CD4-positive, CD25-positive, alpha-beta regulatory T cell (primary cell): Measurements from ENCODE around the gene HIGD1B. TPM values are rescaled to one million over a fixed set of nuclear protein-coding genes. Genes with fewer than 3 reads are reported as not detected.

ENCODE experiments used
- ATAC-seq, 2 donors: fragments of 150-1000 bp; cut with Tn5 transposase; one replicate each; pipeline ENCODE4 v1.10.0; 2021; ENCODE audit warnings: low read depth in 2 of 2, moderate number of reproducible peaks in 2 of 2, moderate library complexity in 1 of 2
- DNase-seq, 3 donors: peaks; one replicate each; pipeline versions ENCODE4 v3.0.0 to v3.0.0-alpha.2; 2012 to 2022; ENCODE audit warnings: mixed read lengths in 1 of 3
- H3K27ac ChIP-seq: one replicate; pipeline ENCODE4 v1.7.0; 2013; ENCODE audit warnings: mild to moderate bottlenecking, low read length; ENCODE audit not compliant: insufficient read depth, poor library complexity, severe bottlenecking
- H3K27me3 ChIP-seq: one replicate; pipeline ENCODE4 v1.7.0; 2013; ENCODE audit warnings: low read length; ENCODE audit not compliant: control insufficient read depth, insufficient read depth
- H3K36me3 ChIP-seq: one replicate; pipeline ENCODE4 v1.7.0; 2013; ENCODE audit warnings: mild to moderate bottlenecking, low read length, moderate library complexity; ENCODE audit not compliant: control insufficient read depth, insufficient read depth
- H3K4me1 ChIP-seq: 2 replicates; pipeline ENCODE4 v1.7.0; 2013; ENCODE audit warnings: mild to moderate bottlenecking, low read length; ENCODE audit not compliant: insufficient read depth, control insufficient read depth, poor library complexity, severe bottlenecking
- H3K4me3 ChIP-seq: one replicate; pipeline ENCODE4 v1.7.0; 2013; ENCODE audit warnings: low read depth, mild to moderate bottlenecking, low read length, moderate library complexity
- H3K9me3 ChIP-seq, 2 experiments: 1 replicate in 1 of 2; 2 replicates in 1 of 2; pipeline ENCODE4 v1.7.0; 2013; ENCODE audit warnings: low read length in 2 of 2, mild to moderate bottlenecking in 1 of 2, moderate library complexity in 1 of 2; ENCODE audit not compliant: control insufficient read depth in 2 of 2
- H3K27ac Mint-ChIP-seq, 3 donors: one replicate each; pipeline ENCODE4 v1.8.0; 2020 to 2022; ENCODE audit warnings: mild to moderate bottlenecking in 3 of 3, mixed read lengths in 3 of 3, moderate library complexity in 2 of 3
- H3K27me3 Mint-ChIP-seq: one replicate; pipeline ENCODE4 v1.8.0; 2022; ENCODE audit warnings: mild to moderate bottlenecking, mixed read lengths
- H3K36me3 Mint-ChIP-seq: one replicate; pipeline ENCODE4 v1.8.0; 2020; ENCODE audit warnings: mixed read lengths
- H3K4me1 Mint-ChIP-seq, 4 donors: one replicate each; pipeline ENCODE4 v1.8.0; 2020 to 2022; ENCODE audit warnings: mixed read lengths in 4 of 4, mild to moderate bottlenecking in 1 of 4
- H3K4me3 Mint-ChIP-seq, 4 donors: one replicate each; pipeline ENCODE4 v1.8.0; 2020 to 2022; ENCODE audit warnings: mild to moderate bottlenecking in 4 of 4, mixed read lengths in 4 of 4, moderate library complexity in 3 of 4
- H3K9me3 Mint-ChIP-seq, 7 donors: one replicate each; pipeline ENCODE4 v1.8.0; 2020 to 2022; ENCODE audit warnings: mixed read lengths in 7 of 7, mild to moderate bottlenecking in 3 of 7, moderate library complexity in 2 of 7
- polyA plus RNA-seq, 4 donors: library from polyadenylated mRNA; unstranded; fragments of 300-500 nt; fragmentation: Illumina TruSeq; gene quantifications; one replicate each; pipeline ENCODE4 v1.2.3, GENCODE V29; 2021
- total RNA-seq: library from RNA; stranded (reverse); gene quantifications from one replicate; pipeline ENCODE4 v1.2.3, GENCODE V29; 2022

HIGD1B gene
- total and polyA plus RNA-seq, 5 donors from 2014 or later = not detected

GRCh38 chr17:44828919-44829522 is 18.7 kb upstream of the HIGD1B start:
- peaks cover 76% of the 10 kb centered on the region for H3K27me3 Mint-ChIP-seq
- H3K4me1 Mint-ChIP-seq = peaks cover 8 to 16% (median 12%) of the 10 kb centered on the region in 4 donors
- DNase-seq (peak in 2 of 3 donors; percentile 22 to 30), ATAC-seq (no peak)
- peak overlapping the region; percentile 40 for H3K4me3 ChIP-seq
- H3K27ac Mint-ChIP-seq = no peak overlapping the region
- no peaks in the 10 kb centered on the region for H3K36me3 Mint-ChIP-seq
- peaks cover 16% of the 10 kb centered on the region for H3K4me1 ChIP-seq
- H3K36me3 ChIP-seq = no peaks in the 10 kb centered on the region
- H3K9me3 ChIP-seq = no peaks in the 10 kb centered on the region
- peaks cover 24% of the 10 kb centered on the region for H3K27me3 ChIP-seq
- H3K27ac ChIP-seq = no peak overlapping the region
- H3K9me3 Mint-ChIP-seq = peaks cover 0 to 4% (median 0%) of the 10 kb centered on the region in 7 donors
- H3K4me3 Mint-ChIP-seq = peak overlapping the region; percentile 78 to 92 (median 85)

- H3K27me3 Mint-ChIP-seq = peaks cover 76% of the 10 kb centered on the region
- DNase-seq (no peak), ATAC-seq (peak in 1 of 2 donors; percentile 14)
- H3K4me1 Mint-ChIP-seq = peaks cover 8 to 16% (median 12%) of the 10 kb centered on the region in 4 donors
- Histone ChIP-seq H3K27ac (no peak within 1 kb of the TSS), H3K9me3 (no peaks in the 10 kb centered on the region), H3K27me3 (peaks cover 24% of the 10 kb centered on the region), H3K4me3 (peak within 1 kb of the TSS; percentile 40), H3K4me1 (peaks cover 16% of the 10 kb centered on the region), H3K36me3 (no peaks in the 10 kb centered on the region)
- H3K27ac Mint-ChIP-seq = no peak within 1 kb of the TSS
- H3K9me3 Mint-ChIP-seq = peaks cover 0 to 4% (median 0%) of the 10 kb centered on the region in 7 donors
- H3K4me3 Mint-ChIP-seq = peak within 1 kb of the TSS; percentile 80 to 92 (median 86)
- no peaks in the 10 kb centered on the region for H3K36me3 Mint-ChIP-seq
Observed at GRCh38 chr17:44829523-44830358, 17.9 kb upstream of the HIGD1B start, which contains the start of gene GJC1. TSS of gene GJC1 (minus strand) at chr17:44830287. CDS start at chr17:44805817, 24,470 bp downstream.

- Histone ChIP-seq H3K4me1 (peaks cover 16% of the 10 kb centered on the region), H3K4me3 (no peak overlapping the region), H3K9me3 (no peaks in the 10 kb centered on the region), H3K36me3 (no peaks in the 10 kb centered on the region), H3K27me3 (peaks cover 24% of the 10 kb centered on the region), H3K27ac (no peak overlapping the region)
- H3K4me3 Mint-ChIP-seq = peak overlapping the region; percentile 38 to 88 (median 80)
- peak in 2 of 3 donors; percentile 10 to 12 for DNase-seq
- no peak for ATAC-seq
- peaks cover 0 to 4% (median 0%) of the 10 kb centered on the region in 7 donors for H3K9me3 Mint-ChIP-seq
- no peaks in the 10 kb centered on the region for H3K36me3 Mint-ChIP-seq
- no peak overlapping the region for H3K27ac Mint-ChIP-seq
- H3K27me3 Mint-ChIP-seq = peaks cover 79% of the 10 kb centered on the region
- peaks cover 8 to 16% (median 12%) of the 10 kb centered on the region in 4 donors for H3K4me1 Mint-ChIP-seq
Observed at GRCh38 chr17:44830359-44831288, 17.1 kb upstream of the HIGD1B start.

- H3K36me3 ChIP-seq = no peaks in the 10 kb centered on the region
- H3K27me3 Mint-ChIP-seq = peaks cover 72% of the 10 kb centered on the region
- H3K4me1 Mint-ChIP-seq = peaks cover 8 to 16% (median 12%) of the 10 kb centered on the region in 4 donors
- ATAC-seq = no peak
- no peak for DNase-seq
- H3K4me3 ChIP-seq = no peak overlapping the region
- H3K27ac Mint-ChIP-seq = no peak overlapping the region
- peak overlapping the region in 2 of 4 donors; percentile 38 to 44 for H3K4me3 Mint-ChIP-seq
- peaks cover 24% of the 10 kb centered on the region for H3K27me3 ChIP-seq
- H3K4me1 ChIP-seq = peaks cover 16% of the 10 kb centered on the region
- H3K9me3 Mint-ChIP-seq = peaks cover 0 to 4% (median 0%) of the 10 kb centered on the region in 7 donors
- H3K36me3 Mint-ChIP-seq = no peaks in the 10 kb centered on the region
- H3K27ac ChIP-seq = no peak overlapping the region
- no peaks in the 10 kb centered on the region for H3K9me3 ChIP-seq
Observed at GRCh38 chr17:44831371-44831770, 16.3 kb upstream of the HIGD1B start.

- Mint-ChIP-seq H3K27me3 (peaks cover 69% of the 10 kb centered on the region), H3K27ac (no peak overlapping the region)
Observed at GRCh38 chr17:44832805-44833204, 14.9 kb upstream of the HIGD1B start.

GRCh38 chr17:44837196-44837595 is 10.5 kb upstream of the HIGD1B start:
- H3K9me3 Mint-ChIP-seq = no peaks in the 10 kb centered on the region
- no peak overlapping the region for H3K4me3 Mint-ChIP-seq
- DNase-seq (no peak), ATAC-seq (no peak)
- H3K36me3 Mint-ChIP-seq = no peaks in the 10 kb centered on the region
- no peaks in the 10 kb centered on the region for H3K36me3 ChIP-seq
- H3K4me3 ChIP-seq = no peak overlapping the region
- no peak overlapping the region for H3K27ac Mint-ChIP-seq
- no peaks in the 10 kb centered on the region for H3K27me3 ChIP-seq
- H3K4me1 Mint-ChIP-seq = no peaks in the 10 kb centered on the region
- no peaks in the 10 kb centered on the region for H3K4me1 ChIP-seq
- H3K27me3 Mint-ChIP-seq = peaks cover 37% of the 10 kb centered on the region
- H3K27ac ChIP-seq = no peak overlapping the region
- no peaks in the 10 kb centered on the region for H3K9me3 ChIP-seq

More at GRCh38 chr17:44832805-44833204, 14.9 kb upstream of the HIGD1B start:
- Histone ChIP-seq H3K4me1 (peaks cover 16% of the 10 kb centered on the region), H3K27ac (no peak overlapping the region), H3K36me3 (no peaks in the 10 kb centered on the region), H3K9me3 (no peaks in the 10 kb centered on the region), H3K4me3 (no peak overlapping the region), H3K27me3 (peaks cover 21% of the 10 kb centered on the region)
- H3K9me3 Mint-ChIP-seq = peaks cover 0 to 4% (median 0%) of the 10 kb centered on the region in 7 donors
- no peaks in the 10 kb centered on the region for H3K36me3 Mint-ChIP-seq
- H3K4me1 Mint-ChIP-seq = peaks cover 8 to 16% (median 12%) of the 10 kb centered on the region in 4 donors
- DNase-seq = no peak
- H3K4me3 Mint-ChIP-seq = no peak overlapping the region
- ATAC-seq = no peak

GRCh38 chr17:44840274-44840673 is 7.4 kb upstream of the HIGD1B start:
- no peaks in the 10 kb centered on the region for H3K36me3 Mint-ChIP-seq
- H3K27me3 Mint-ChIP-seq = peaks cover 11% of the 10 kb centered on the region
- DNase-seq (no peak), ATAC-seq (no peak)
- no peaks in the 10 kb centered on the region for H3K27me3 ChIP-seq
- H3K9me3 Mint-ChIP-seq = no peaks in the 10 kb centered on the region
- H3K4me1 Mint-ChIP-seq = no peaks in the 10 kb centered on the region
- no peaks in the 10 kb centered on the region for H3K9me3 ChIP-seq
- no peaks in the 10 kb centered on the region for H3K4me1 ChIP-seq
- no peak overlapping the region for H3K4me3 Mint-ChIP-seq
- H3K27ac Mint-ChIP-seq = no peak overlapping the region
- no peaks in the 10 kb centered on the region for H3K36me3 ChIP-seq
- H3K27ac ChIP-seq = no peak overlapping the region
- H3K4me3 ChIP-seq = no peak overlapping the region
